Central memory CD4-positive, alpha-beta T cell (primary cell): ENCODE data around the gene ELN.

Experiments used
- DNase-seq: peaks from one replicate; pipeline ENCODE4 v3.0.0; 2022

The ELN gene

DNA sequence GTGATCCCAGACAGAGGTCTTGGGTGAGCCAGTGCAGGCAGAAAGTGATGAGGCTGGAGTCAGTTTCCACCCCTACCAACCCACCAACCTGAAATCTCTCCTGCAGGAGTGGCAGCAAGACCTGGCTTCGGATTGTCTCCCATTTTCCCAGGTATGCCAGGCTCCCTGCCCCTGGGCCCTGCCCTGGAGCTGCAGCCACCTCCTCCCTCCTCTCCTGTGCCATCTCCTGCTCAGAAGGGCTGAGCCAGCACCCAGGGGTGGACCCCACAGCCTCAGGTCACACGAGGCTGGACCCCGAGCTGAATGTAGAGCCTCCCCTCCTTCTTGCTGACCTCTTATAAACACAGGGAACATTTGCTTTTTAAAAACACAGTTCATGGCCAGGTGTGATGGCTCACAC is 38.7 kb downstream of the ELN start:
- no peak for DNase-seq

DNA sequence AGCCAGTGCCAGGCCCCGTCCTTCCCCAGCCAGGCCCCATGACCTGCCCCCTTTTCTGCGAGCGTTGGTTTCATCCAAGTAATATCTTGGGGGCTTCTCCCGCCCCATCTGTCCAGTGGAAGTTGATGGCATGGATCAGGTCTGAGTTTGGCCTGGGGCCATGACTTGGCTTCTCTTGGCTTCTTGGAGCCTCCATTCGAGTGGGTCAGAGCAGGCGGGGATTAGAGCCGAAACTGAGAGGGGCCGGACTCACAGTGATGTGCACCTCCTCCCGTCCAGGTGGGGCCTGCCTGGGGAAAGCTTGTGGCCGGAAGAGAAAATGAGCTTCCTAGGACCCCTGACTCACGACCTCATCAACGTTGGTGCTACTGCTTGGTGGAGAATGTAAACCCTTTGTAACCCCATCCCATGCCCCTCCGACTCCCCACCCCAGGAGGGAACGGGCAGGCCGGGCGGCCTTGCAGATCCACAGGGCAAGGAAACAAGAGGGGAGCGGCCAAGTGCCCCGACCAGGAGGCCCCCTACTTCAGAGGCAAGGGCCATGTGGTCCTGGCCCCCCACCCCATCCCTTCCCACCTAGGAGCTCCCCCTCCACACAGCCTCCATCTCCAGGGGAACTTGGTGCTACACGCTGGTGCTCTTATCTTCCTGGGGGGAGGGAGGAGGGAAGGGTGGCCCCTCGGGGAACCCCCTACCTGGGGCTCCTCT is 40.6 kb downstream of the ELN start:
- DNase-seq = no peak

DNA sequence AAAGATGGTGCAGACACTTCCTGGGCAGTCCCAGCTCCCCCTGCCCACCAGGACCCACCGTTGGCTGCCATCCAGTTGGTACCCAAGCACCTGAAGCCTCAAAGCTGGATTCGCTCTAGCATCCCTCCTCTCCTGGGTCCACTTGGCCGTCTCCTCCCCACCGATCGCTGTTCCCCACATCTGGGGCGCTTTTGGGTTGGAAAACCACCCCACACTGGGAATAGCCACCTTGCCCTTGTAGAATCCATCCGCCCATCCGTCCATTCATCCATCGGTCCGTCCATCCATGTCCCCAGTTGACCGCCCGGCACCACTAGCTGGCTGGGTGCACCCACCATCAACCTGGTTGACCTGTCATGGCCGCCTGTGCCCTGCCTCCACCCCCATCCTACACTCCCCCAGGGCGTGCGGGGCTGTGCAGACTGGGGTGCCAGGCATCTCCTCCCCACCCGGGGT is 41.1 kb downstream of the ELN start:
- no peak for DNase-seq

DNA sequence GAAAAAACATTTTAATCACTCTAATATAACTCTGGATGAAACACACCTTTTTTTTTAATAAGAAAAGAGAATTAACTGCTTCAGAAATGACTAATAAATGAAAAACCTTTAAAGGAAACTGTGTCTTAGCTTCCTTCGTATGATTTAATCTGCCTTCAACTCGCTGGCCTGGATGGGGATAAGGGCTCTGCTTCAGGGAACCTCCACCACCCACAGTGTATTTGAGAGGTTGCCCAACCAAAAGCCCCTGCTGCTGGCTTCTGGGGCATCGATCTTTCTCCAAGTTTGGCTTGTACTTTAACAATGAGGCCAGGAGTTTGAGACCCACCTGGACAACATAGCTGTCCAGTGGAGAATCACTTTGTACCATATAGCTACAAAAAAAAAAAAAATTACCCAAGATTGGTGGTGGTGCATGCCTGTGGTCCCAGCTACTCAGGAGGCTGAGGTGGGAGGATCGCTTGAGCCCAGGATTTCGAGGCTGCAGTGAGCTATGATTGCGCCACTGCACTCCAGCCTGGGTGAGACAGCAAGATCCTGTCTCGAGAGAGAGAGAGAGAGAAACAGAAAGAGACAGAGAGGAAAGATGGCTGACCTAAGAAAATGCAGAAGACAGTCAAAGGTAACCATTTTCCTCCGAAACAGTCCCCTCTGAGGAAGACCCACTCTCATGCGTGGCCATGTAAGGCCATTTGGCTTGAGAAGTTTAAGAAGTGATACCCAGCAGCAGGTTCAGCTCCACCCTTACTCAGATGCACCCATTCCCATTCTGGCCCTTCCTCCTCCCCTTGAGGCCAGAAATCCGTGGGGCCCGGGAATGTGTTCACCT is 42.0 kb downstream of the ELN start:
- no peak for DNase-seq

DNA sequence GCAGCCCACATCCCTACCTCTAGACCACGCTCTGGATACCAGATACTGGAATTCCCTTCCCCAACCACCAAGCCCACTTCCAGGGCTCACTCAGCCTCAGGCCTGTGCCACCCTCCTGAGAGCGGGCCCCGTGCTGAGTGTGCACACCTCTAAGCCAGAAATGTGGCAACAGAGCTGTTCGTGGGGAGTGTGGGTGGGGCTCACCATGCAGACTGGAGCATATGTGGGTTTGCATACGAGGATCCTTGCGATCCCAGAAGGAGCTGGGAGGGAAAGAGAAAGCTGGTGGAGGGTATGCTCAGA is 42.6 kb downstream of the ELN start:
- DNase-seq = no peak

DNA sequence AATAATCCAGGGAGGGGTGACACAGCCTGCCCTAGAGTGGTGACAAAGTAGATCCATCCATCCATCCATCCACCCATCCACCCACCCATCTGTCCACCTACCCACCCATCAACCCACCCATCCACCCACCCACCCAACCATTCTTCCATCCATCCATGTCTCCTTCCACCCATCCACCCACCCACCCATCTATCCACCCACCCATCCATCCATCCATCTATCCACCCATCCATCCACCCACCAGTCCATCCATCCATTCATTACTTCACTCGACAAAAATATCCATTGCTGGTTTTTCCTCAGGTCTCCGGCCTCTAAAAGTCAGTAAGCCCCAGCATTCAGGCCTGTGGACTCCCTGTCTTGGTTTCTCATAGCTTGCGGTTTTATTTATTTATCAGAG is 43.1 kb downstream of the ELN start:
- no peak for DNase-seq

DNA sequence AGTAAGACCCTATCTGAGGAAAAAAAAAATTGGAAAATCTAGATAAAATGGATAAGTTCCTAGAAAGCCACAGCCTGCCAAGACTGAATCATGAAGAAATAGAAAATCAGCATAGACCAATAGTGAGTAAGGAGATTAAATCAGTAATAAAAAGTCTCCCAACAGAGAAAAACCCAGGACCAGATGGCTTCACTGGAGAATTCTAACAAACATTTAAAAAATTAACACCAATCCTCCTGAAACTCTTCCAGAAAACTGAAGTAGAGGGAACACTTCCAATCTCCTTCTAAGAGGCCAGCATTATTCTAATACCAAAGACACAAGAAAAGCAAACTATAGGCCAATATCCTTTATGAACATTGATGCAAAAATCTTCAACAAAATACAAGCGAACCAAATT is 46.8 kb downstream of the ELN start:
- no peak for DNase-seq

DNA sequence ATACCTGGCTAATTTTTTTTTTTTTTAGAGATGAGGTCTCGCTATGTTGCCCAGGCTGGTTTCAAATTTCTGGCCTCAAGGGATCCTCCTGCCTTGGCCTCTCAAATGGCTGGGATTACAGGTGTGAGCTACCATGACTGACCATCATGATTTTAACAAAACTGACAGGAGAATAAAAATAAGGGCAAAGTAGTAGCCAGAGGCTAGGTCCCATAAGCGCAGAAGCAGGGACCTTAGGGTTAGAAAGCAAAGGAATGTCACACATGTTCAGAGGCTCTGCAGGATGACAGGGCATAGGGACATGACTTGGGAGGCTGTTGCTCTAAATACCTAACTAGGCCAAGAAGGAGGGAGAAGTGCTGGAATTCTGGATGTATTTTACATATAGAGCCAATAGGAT is 50.5 kb downstream of the ELN start:
- DNase-seq = no peak

DNA sequence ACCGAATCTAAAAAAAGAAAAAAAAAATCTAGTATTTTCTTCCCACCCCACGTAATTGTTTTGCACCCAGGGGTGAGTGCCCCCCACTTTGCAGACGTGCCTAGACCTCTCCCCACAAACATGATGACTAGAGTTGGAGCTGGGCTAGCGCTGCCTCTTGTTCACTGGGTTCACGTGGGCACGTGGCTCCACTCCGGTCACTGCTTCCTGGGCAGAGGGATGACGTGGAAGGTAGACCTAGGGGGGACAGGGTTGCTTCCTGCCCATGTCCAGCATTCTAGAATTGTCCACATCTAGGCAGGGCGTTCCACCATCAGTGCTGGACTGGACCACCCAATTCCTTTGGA is 54.8 kb downstream of the ELN start:
- no peak for DNase-seq

DNA sequence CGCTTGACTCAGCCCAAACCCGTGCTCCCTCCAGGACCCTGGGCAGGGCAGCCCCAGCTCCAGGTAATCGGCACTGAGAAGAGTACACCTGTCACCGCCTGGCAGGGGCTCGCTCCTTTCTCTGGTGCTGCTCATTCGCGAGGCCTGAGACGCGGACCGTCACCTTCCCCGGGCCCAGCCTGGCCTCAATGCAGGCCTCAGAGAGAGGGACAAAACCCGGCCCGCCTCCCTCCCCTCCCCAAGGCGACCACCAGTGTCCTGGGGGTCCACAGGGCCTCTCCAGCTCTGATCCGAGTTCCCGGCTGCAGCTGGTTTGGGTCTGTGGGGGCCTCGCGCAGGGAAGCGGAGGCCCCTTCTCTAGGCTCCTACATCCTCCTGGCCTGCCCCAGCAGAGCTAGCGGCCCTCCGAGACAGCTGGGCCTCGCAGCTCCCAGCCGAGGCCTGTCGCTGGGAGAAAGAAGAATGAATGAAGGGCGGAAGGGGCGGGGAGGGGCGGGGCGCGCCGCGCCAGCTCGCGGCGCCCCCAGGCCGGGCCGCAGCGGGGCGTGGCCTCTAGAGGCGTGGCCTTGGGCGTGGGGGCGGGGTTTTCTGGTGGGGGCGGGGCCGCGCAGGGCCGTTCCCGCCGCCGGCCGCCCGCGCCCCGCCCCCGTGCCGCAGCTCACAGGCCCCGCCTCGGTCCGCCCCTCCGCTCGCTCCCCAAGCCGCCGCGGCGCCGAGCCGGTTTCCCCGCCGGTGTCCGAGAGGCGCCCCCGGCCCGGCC is 55.3 kb downstream of the ELN start, which contains the start of gene LIMK1:
Gene LIMK1, plus strand, starts transcription at position 688 of the 760 bp plus-strand sequence. CDS start 187 bp downstream, outside the sequence.
- DNase-seq = peak; percentile 77

DNA sequence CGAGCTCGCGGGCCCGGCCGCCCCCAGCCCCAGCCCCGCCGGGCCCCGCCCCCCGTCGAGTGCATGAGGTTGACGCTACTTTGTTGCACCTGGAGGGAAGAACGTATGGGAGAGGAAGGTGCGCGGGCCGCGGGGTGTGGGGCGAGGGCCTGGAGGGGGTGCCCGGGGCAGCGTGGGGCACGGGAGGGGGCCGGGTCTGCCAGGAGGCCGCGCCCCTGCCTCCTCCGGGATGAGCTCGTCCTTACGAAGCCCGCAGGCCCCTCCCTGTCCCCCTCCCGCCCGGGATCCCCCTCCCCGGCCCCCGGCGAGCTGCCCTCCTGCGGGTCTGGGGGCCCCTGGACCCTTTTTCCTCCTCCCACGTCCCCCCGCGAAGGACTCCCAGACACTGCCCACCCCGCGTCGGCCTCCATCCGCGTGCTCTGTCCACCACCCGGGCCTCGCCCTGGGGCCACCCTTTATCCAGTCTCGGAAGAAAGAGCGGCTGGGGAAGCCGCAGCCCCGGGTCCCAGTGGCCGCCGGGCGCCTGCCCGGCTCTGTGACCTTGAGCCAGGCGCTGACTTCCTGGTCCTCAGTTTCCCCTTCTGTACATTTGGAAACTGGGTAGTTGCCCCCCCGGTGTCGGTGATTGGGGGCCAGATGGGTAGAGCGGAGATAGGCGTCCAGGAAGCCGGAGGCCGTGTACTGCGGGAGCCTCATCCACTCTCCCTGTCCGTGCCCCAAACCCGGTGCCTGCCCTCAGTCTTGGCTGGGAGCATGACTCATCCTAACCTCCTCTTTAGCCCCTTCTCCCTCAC is 56.2 kb downstream of the ELN start:
- DNase-seq = no peak

DNA sequence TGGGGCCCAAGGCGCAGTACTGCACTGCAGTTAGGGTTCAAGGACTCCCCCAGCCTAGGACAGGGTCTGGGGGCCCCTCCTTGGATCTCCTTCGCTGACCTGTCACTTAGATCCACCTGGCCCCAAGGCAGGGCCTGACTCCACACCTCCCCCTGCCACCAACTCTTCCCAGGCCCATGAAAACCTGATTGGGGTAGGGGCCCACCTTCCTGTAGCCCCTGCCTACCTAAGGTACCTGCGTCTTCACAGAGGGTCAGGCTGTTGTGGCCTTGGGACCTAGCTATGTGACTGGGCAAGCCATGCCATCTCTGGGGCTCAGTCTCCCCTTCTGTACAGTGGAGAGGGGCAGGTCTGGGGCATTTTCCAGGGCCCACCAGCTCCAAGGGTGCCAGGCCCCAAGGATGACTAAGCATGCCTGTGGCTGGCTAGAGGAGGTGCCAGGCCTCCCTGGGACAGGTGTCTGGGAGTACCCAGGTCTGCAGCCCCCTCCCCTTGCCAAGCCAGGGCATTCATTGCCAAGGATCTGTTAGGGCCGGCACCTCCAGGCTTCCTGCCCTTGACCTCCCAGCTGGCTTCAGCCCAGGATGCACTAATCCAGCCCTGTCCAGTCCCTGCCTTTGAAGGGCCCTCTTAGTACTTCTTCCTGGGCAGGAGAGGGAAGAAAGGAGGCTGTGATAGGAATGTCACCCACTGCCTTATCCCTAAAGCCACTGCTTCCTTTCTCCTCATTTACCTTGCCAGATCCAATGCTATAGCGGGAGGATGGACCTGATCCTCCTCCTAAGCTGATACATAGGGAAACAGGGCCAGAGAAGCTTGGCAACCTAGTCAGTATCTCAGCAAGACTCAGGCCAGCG is 57.0 kb downstream of the ELN start:
- DNase-seq = no peak

DNA sequence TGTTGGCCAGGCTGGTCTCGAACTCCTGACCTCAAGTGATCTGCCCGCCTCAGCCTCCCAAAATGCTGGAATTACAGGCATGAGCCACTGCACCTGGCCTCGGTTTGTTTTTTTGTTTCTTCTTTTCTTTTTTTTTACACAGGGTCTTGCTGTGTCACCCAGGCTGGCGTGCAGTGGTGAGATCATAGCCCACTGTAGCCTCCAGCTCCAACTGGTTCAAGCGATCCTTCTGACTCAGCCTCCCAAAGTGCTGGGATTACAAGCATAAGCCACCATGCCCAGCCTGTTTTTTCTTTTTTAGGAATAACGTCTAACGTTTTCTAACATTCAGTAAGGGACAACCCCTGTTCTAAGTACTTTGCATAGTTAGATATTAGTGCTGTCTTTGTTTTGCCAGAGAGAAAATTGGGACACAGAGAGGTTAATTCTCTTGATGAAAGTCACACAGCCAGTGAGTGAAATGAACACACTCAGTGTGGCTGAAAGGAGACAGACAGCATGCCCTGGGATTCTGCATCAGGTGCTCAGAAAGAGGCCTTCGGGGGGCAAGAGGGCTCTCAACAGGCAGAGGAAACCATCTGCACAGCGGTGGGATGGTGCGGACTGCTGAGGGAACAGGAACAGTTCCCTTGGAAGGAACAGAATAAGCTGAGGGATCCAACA is 59.9 kb downstream of the ELN start:
- no peak for DNase-seq

DNA sequence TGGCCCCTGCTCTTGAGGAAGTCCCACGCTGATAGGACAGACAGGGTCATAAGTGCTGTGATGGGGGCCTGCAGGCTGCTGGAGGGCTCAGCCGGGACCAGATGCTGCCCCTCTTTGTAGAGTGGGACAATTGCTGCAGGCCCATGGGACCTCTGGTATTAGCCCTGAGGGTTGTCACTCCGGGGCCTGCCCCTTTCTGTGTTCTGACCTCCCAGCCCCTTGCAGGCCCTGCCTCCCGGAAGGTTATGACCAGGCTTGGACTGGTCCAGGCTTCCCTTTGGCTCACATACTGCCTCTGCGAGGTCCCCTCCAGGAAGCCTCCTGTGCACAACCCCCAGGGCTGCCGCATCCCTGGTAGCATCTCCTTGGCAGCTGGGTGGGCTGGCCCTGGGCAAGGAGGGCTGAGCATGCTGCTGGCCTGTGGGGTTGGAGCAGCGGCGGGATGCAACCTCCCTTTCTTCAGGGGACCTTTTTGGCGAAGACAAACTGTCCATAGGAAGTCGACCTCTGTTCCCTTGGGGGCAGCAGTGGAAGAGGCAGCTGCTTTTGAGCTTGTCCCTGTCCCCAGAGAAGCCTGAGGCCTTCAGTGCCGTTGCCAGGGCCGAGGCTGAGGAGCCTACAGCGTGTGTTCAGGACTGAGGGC is 64.5 kb downstream of the ELN start:
- DNase-seq = no peak

DNA sequence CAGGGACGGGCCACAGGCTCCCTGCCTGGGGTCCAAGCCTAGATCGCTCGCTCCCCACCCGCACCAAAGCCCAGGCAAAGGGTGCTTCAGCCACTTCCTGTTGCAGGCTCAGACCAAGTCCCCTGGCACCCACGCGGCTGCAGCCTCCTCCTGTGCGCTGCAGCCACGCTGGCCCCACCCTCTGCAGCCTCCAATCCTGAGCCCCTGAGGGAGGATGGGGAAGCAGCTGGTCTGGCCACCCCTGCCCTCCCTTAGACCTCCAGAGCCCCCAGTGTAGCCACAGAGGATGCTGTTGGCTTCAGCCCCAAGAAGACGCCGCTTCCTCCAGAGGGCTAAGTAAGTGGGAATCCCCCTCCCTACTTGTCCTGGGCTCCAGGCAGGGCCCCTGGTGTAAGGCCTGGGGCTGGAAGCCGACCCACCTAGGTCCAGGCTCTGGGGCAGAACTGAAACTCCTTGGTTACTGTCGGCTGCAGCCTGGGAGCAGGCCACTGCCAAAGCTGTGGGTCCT is 65.0 kb downstream of the ELN start:
- no peak for DNase-seq

DNA sequence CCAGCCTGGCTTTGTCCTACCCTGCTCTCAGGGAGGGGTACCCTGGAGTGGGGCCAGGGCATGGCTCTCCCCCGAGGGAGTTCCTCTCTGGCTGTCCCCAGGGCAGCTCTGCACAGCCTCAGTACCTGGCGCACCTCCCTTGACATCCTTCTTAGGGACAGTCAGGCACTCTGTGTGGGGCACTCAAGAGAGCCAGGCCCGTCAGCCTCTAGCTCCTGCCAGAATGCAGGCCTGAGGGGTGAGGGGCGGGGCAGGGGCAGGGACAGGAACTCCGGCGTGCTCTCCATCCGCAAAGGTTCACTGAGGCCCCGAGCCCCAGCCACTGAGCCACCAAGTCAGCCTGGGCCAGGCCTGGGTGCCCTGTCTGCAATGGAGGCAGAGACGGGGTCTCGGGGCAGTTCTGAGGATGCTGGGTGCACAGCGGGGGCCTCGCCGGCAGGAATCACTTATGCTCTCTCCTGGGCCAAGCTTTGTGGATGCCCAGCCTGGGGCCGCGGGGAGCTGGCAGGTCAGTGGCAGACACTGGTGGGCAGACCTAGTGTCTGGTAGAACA is 65.8 kb downstream of the ELN start:
- DNase-seq = no peak

DNA sequence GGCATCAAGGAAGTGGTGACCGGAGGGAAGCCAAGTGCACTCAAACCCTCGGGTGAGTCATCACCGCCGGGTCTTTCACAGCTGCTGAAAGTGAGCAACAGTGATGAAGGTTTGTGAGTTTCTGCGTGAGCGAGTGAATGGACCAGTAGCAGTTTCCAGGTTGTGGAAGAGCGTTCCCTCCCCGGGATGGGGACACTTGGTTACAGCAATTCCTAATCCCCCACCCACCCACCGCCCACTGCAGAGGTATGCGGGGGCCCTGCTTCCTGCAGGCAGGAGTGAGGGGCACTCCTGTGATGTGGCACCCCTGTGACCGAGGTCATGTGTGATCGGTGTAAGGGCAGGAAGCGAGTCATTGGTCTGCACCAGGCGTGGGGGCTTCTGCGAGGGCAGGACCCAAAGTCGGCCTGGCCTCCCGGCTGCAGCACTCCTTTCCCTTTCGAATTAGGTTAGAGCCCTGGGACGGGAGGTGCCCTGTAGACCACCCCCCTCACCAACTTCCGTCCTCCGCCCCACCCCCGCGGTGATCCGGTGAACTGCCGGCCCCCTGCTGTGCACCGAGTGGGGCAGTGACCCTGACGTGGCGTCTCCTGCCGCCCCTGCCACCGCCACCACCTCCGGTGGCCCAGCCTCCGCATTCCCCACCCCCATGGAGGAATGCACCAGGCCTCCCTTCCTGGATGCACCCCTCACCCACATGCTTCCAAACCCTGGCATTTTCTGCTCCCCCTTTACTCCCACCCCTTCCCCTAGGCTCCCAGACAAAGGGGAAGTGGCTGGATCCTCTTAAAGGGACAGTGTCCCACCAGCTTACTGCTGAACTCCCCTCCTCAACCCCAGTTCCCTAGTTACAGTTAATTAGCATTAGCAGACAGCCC is 66.5 kb downstream of the ELN start:
- DNase-seq = peak; percentile 40

DNA sequence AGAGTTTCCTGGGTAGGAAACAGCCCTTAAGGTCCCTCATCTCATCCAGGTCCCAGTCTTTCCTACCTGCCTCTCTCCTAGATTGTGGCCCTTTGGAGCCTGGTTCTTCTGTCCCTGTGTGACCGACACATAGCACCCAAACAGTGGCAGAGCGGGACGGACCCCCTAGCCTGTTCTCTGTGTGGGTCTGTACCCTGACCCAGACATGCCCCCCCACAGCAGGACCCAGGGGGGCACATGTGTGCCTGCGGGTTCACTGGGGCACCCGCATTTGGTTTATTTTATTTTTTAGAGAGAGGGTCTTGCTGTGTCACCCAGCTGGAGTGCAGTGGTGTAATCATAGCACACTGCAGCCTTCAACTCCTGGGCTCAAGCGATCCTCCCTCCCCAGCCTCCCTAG is 67.2 kb downstream of the ELN start:
- DNase-seq = no peak

DNA sequence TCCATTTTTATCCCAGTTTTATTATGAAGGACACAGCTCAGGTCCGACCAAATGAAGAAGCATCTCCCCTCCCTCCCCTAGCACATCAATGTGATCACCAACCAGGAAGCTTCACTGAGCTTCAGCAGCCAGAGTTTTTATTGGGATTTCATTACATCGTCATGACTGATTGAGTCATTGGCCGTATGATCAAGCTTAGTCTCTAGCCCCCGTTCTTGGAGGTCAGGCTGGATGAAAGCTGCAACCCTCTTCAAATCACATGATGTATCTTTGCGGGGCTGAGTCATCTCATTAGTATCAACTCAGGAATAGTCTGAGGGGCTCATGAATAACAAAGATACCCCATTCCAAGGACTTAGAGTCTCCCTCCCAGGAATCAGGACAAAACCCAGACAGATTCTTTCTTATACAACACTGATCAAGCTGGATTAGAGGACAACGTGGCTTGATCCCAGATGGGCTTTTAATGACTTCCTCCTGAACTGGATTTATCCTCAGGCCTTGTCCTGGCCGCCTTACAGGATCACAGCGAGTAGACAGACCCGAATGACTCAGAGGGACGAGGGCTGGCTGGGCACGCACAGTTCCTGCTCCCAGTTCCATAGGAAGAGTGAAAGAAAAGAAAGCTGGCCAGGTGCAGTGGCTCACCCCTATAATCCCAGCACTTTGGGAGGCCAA is 70.1 kb downstream of the ELN start:
- DNase-seq = no peak
